Activated CD4-positive, alpha-beta T cell treated with anti-CD3 and anti-CD28 coated beads for 1 hour (primary cell): ENCODE data around the gene PRCP.
"Not testable (repeated sequence)": the region's sequence is repeated elsewhere in the genome, so short reads cannot be mapped to it uniquely, and the experiment has no call there.

ENCODE experiments used
- DNase-seq: peaks from one replicate; pipeline ENCODE4 v3.0.0-alpha.2; 2020

PRCP gene

GRCh38 chr11:82900277-82901164, at the start of gene PRCP:
PRCP (minus strand) TSS chr11:82900430; CDS start chr11:82900402, 28 bp downstream.
- peak; percentile 87 for DNase-seq

GRCh38 chr11:82949352-82949751, 49.1 kb upstream of the PRCP start:
- DNase-seq = no peak

DNA sequence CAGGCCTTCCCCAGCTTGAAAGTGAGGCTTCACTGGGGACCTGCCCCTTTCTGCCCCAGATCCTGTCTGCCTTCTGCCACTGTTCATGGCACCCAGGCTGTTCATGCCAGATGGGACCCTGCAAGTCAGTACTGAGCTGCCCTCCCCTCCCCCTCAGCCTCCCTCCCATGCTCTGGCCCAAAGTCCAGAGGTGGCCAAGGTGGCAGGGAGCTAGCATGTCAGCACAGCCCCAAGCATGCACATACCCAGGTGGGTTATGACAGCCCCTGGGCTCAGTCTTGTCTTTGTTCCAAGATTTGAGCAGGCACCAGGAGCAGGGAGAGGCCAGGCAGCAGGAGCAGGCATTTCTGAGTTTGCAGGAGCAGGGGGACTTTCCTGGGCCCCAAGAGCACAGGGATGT, 45.5 kb upstream of the PRCP start:
- no peak for DNase-seq

DNA sequence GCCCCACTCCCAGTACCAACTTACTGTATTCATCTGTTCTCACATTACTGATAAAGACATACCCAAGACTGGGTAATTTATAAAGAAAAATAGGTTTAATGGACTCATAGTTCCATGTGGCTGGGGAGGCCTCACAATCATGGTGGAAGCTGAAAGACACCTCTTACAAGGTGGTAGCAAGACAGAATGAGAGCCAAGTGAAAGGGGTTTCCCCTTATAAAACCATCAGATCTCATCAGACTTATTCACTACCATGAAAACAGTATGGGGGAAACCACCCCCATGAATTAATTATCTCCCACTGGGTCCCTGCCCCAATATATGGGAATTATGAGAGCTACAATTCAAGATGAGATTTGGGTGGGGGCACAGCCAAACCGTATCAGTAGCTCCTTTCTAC, 44.8 kb upstream of the PRCP start:
- DNase-seq = not testable (repeated sequence)

DNA sequence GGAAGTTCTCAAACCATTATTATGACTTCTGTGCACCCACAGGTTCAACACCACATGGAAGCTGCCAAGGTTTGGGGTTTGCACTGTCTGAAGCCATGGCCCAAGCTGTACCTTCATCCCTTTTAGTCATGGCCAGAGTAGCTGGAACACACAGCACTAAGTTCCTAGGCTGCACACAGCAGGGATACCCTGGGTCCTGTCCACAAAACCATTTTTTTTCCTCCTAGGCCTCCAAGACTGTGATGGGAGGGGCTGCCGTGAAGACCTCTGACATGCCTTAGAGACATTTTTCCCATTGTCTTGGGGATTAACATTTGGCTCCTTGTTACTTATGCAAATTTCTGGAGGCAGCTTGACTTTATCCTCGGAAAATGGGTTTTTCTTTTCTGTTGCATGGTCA, 44.0 kb upstream of the PRCP start:
- DNase-seq = no peak

DNA sequence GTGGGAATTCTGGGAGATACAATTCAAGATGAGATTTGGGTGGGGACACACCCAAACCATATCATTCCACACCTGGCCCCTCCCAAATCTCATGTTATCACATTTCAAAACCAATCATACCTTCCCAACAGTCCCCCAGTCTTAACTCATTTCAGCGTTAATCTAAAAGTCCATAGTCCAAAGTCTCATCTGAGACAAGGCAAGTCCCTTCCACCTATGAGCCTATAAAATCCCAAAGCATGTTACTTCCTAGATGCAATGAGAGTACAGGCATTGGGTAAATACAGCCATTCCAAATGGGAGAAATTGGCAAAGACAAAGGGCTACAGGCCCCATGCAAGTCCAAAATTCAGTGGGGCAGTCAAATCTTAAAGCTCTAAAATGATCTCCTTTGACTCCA, 43.2 kb upstream of the PRCP start:
- not testable (repeated sequence) for DNase-seq

DNA sequence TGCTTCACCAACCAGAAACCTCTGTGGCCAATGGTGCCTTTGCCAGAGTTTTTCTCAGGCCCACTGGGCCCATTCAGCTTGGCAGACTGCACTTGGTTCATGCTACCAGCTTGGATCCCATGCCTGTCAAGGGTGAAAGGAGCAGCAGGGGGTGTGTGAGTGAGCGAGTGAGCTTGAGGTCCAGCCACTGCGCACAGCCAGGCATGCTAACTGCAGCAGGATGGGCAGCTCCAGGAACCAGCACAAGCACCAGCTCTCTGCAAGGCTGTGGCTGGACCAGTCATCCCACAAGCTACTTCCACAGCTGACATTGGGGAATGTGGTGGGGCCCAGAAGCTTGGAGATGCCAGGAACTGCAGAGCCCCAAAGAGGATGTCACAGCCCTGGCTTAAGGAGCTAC, 42.1 kb upstream of the PRCP start:
- DNase-seq = no peak

DNA sequence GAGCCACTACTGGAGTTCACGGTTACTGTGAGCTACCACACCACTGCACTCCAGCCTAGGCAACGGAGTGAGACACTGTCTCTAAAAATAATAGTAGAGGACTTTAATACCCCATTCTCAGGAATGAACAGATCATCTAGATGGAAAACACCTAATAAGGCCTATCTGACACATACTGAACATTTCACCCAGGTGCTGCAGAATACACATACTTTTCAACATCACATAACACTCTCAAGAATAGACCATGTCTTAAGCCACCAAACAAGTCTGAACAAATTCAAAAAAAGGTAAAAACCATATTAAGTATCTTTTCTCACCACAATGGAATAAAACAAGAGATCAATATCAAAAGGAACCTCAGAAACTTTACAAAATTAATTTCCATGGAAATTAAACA, 39.2 kb upstream of the PRCP start:
- no peak for DNase-seq

DNA sequence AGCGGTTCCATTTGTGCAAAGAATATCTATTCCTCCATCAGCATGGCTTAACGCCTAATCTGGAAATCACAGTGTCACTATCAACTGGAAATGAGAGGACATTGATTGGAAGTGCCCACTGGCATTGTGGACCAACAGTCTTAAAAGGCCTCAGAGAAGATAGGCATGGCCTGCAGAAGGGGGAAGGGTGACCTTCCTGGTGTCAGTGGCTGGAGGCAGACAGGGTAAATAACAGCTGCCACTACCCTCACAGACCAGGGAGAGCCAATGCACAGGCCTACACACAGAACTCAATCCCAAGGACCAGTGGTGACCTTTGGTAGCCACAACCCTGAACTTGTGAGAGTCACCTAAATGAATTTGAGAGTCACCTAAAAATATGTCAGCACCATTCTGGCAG, 37.3 kb upstream of the PRCP start:
- no peak for DNase-seq

- DNase-seq = no peak
Measured at GRCh38 chr11:82936261-82936660, 36.0 kb upstream of the PRCP start.

DNA sequence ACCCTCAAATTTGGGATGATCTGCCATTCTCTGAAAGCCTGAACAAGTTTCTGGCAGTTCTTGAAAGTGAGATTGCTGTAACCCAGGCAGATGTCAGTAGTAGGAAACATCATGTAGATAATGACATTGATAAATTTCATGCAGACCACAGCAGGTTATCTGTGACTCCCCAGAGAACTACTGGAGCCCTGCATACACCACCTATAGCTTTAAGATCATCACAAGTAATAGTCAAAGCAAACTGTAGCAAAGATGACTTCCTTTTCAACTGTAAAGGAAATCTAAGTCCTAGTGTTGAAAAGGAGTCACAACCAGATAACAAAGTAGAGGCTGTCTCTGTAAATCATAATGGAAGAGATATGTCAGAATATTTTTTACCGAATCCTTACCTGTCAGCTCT, 32.3 kb upstream of the PRCP start:
- DNase-seq = no peak

- no peak for DNase-seq
Measured at GRCh38 chr11:82930734-82931133, 30.5 kb upstream of the PRCP start.

- DNase-seq = no peak
Measured at GRCh38 chr11:82930229-82930628, 30.0 kb upstream of the PRCP start.

GRCh38 chr11:82929121-82929520, 28.9 kb upstream of the PRCP start:
- no peak for DNase-seq

DNA sequence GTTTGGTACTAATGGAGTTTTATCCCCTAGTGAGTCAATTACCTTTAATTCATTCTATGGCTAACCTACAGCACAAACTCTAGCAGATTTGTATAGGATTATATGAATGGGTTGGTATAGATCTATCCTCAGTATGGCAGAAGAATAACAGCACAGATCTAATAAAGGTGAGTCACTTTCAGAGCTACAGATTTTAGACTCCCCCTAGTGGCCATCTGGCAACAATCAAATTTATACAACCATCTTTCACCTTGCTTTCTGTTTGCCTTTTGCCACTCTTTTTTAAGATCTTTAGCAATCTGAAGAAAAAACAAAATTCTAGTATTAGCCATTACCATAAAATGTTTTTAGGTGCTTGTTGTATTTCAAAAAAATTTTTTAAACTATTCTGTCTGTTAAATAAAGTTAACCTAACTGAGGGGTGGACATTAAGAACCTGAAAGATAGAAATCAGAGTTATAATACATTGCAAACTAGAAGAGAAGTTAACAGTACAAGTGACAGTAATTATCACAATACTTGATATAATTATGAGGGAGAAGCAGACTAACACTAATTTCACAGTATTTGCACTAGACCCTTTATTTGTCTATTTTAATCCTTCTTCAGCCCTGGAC, 27.1 kb upstream of the PRCP start:
- DNase-seq = no peak

- no peak for DNase-seq
Measured at GRCh38 chr11:82924522-82925224, 24.4 kb upstream of the PRCP start.

- DNase-seq = not testable (repeated sequence)
Measured at GRCh38 chr11:82922396-82923173, 22.4 kb upstream of the PRCP start.

DNA sequence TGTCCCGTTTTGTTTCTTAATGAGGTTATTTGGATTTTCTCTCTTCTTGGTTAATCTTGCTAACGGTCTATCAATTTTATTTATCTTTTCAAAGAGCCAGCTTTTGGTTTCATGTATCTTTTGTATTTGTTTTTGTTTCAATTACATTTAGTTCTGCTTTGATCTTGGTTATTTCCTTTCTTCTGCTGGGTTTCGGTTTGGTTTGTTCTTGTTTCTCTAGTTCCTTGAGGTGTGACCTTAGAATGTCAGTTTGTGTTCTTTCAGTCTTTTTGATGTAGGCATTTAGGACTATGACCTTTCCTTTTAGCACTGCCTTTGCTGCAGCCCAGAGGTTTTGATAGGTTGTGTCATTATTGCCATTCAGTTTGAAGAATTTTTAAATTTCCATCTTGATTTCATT, 20.0 kb upstream of the PRCP start:
- not testable (repeated sequence) for DNase-seq

DNA sequence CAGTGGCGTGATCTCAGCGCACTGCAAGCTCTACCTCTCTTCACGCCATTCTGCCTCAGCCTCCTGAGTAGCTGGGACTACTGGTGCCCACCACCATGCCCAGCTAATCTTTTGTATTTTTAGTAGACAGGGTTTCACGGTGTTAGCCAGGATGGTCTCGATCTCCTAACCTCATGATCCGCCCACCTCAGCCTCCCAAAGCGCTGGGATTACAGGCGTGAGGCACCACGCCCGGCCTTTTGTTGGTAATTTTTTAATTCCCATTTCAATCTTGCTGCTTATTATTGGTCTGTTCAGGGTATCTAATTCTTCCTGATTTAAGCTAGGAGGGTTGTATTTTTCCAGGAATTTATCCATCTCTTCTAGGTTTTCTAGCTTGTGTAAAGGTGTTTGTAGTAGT, 19.6 kb upstream of the PRCP start:
- DNase-seq = not testable (repeated sequence)

GRCh38 chr11:82909015-82909640, 8.9 kb upstream of the PRCP start:
- DNase-seq = no peak

GRCh38 chr11:82908311-82908710, 8.1 kb upstream of the PRCP start:
- DNase-seq = no peak

DNA sequence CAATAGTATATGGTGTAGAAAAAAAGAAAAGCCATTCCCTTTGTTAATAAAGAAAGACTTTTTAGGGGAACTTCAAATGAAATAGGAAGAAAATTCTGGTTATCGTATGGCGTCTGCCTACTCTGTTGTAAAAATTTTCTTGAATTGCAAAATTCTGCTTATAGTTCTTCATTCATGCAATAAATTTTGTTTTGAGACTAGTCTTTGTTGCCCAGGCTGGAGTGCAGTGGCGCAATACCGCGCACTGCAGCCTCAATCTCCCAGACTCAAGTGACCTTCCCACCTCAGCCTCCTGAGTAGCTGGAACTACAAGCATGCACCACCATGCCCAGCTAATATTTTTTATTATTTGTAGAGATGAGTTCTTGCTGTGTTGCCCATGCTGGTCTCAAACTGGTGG, 7.1 kb upstream of the PRCP start:
- DNase-seq = no peak

DNA sequence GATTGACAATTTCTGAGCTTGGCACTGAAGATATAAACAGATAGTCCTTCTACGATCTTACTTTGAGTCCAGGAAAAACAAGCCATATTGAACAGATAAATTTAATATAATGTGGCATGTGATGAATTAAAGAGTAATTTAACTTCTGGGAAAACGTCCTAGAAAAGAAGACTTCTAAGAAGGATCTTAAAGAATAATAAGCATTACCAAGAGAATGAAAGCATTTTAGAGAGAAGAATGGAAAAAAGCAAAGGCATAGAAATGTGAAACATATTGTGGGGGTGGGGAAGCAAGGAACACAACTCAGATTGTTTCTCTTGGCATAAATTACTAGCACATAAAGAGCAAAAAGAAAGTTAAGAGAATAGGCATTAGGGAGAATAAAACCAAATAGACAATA, 6.7 kb upstream of the PRCP start:
- DNase-seq = no peak
